Measurements from ENCODE around the gene KIFC3.
"Not testable (repeated sequence)": the region's sequence is repeated elsewhere in the genome, so short reads cannot be mapped to it uniquely, and the experiment has no call there.

KIFC3 gene

GRCh38 chr16:57802341-57803133, at the start of gene KIFC3:
Gene KIFC3 (minus strand): TSS chr16:57802491. CDS start chr16:57798243, 4,248 bp downstream.
- no peak for TF ChIP-seq CTCF (IDR thresholded peaks at IDR 0.05; ENCODE audit: low read depth, low read length)
- peak within 1 kb of the TSS; percentile 89 for H3K4me3 ChIP-seq (ENCODE audit: low read depth, low read length)

- no peak overlapping the region for H3K4me3 ChIP-seq (ENCODE audit: low read depth, low read length)
- TF ChIP-seq CTCF (IDR thresholded peaks at IDR 0.05; ENCODE audit: low read depth, low read length), result no peak
These were observed 45.9 kb upstream of the KIFC3 start for GRCh38 chr16:57848181-57848580.

- not testable (repeated sequence) for H3K4me3 ChIP-seq (ENCODE audit: low read depth, low read length)
These were observed 44.6 kb upstream of the KIFC3 start for GRCh38 chr16:57846931-57847330.

- no peak for TF ChIP-seq CTCF (IDR thresholded peaks at IDR 0.05; ENCODE audit: low read depth, low read length)
- H3K4me3 ChIP-seq (ENCODE audit: low read depth, low read length), result no peak overlapping the region
These were observed 43.9 kb upstream of the KIFC3 start for GRCh38 chr16:57846078-57846697.

- H3K4me3 ChIP-seq (ENCODE audit: low read depth, low read length), result no peak overlapping the region
- no peak for TF ChIP-seq CTCF (IDR thresholded peaks at IDR 0.05; ENCODE audit: low read depth, low read length)
These were observed 42.8 kb upstream of the KIFC3 start for GRCh38 chr16:57845115-57845514.

GRCh38 chr16:57844416-57845030, 42.2 kb upstream of the KIFC3 start:
- no peak for TF ChIP-seq CTCF (IDR thresholded peaks at IDR 0.05; ENCODE audit: low read depth, low read length)
- H3K4me3 ChIP-seq (ENCODE audit: low read depth, low read length), result no peak overlapping the region

- no peak for TF ChIP-seq CTCF (IDR thresholded peaks at IDR 0.05; ENCODE audit: low read depth, low read length)
- no peak overlapping the region for H3K4me3 ChIP-seq (ENCODE audit: low read depth, low read length)
These were observed 41.1 kb upstream of the KIFC3 start for GRCh38 chr16:57843400-57843799.

All from WI38 (cell line).